Measurements from ENCODE around the gene SYT7.

DNA sequence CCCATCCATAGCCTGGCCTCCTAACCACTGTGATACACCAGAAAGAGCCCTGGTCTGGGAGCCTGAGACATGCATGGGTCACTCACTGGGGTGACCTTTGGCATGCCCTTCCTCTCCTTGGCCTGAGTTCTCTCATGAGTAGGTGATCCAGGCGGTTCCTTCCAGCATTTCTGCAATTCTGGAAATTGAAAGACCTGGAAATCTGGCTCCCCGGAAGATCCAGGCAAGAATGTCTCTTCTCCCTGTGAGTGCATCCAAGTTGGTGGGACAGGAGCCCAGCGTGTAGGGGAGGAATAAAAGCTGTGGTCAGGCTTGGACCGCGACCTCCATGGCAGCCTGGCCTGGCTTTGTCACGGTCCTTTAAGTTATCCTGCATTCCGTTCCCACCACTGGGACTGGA lies 16.1 kb upstream of the SYT7 start:
- TF ChIP-seq EP300 (IDR thresholded peaks at IDR 0.05; ENCODE audit: borderline replicate concordance in 1 of 2, low read depth in 2 of 2, low read length in 2 of 2) (no peak), USF2 (IDR thresholded peaks at IDR 0.05; ENCODE audit: low read length) (no peak), CBX8 (IDR thresholded peaks at IDR 0.05; ENCODE audit: borderline replicate concordance, low read depth, low read length) (no peak), POLR2AphosphoS5 (IDR thresholded peaks at IDR 0.05; ENCODE audit: low read depth, low read length) (no peak), KDM1A (IDR thresholded peaks at IDR 0.05; ENCODE audit: borderline replicate concordance, low read length) (no peak), NRF1 (IDR thresholded peaks at IDR 0.05; ENCODE audit: low read depth, low read length) (no peak), HDAC6 (IDR thresholded peaks at IDR 0.05; ENCODE audit: low read depth, low read length) (no peak), YY1 (IDR thresholded peaks at IDR 0.05; ENCODE audit: low read depth, low read length) (no peak), EGR1 (IDR thresholded peaks at IDR 0.05; ENCODE audit: borderline replicate concordance, low read depth, low read length) (no peak), EZH2 (IDR thresholded peaks at IDR 0.05; ENCODE audit: low read depth, low read length, severe bottlenecking) (no peak)
- TF ChIP-seq, protein P1, sequence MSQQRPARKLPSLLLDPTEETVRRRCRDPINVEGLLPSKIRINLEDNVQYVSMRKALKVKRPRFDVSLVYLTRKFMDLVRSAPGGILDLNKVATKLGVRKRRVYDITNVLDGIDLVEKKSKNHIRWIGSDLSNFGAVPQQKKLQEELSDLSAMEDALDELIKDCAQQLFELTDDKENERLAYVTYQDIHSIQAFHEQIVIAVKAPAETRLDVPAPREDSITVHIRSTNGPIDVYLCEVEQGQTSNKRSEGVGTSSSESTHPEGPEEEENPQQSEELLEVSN (IDR thresholded peaks at IDR 0.05) = no peak
- TF ChIP-seq, protein P2, sequence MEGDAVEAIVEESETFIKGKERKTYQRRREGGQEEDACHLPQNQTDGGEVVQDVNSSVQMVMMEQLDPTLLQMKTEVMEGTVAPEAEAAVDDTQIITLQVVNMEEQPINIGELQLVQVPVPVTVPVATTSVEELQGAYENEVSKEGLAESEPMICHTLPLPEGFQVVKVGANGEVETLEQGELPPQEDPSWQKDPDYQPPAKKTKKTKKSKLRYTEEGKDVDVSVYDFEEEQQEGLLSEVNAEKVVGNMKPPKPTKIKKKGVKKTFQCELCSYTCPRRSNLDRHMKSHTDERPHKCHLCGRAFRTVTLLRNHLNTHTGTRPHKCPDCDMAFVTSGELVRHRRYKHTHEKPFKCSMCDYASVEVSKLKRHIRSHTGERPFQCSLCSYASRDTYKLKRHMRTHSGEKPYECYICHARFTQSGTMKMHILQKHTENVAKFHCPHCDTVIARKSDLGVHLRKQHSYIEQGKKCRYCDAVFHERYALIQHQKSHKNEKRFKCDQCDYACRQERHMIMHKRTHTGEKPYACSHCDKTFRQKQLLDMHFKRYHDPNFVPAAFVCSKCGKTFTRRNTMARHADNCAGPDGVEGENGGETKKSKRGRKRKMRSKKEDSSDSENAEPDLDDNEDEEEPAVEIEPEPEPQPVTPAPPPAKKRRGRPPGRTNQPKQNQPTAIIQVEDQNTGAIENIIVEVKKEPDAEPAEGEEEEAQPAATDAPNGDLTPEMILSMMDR (IDR thresholded peaks at IDR 0.05; ENCODE audit: control extremely low read depth in 1 of 3, insufficient read depth in 1 of 3, low read depth in 1 of 3, low read length in 3 of 3) = no peak

Data from H1 (cell line).